B cell (primary cell): ENCODE results near the gene CDC42SE1.

Source experiments
- CTCF ChIP-seq: fragments of 200-600 bp; IDR thresholded peaks from one replicate; pipeline ENCODE4 v1.8.0; 2022; ENCODE audit warnings: antibody characterized with exemption, mild to moderate bottlenecking
- EZH2 ChIP-seq: IDR thresholded peaks from 2 replicates; pipeline ENCODE4 v1.6.1; 2012; ENCODE audit warnings: borderline replicate concordance, low read depth, mild to moderate bottlenecking, moderate library complexity, low read length; ENCODE audit not compliant: insufficient read depth, poor library complexity, severe bottlenecking

GRCh38 chr1:151098126-151098525, 38.7 kb upstream of the CDC42SE1 start:
- TF ChIP-seq CTCF, result no peak
- TF ChIP-seq EZH2, result no peak
